AG10803 (cell line): ENCODE measurements around the gene KRABD2.
A peak's percentile ranks its signal among the peaks of the same experiment; 100 is the strongest.

Experiments used
- DNase-seq: peaks from one replicate; pipeline ENCODE4 v3.0.0; 2010; ENCODE audit warnings: low read depth
- H3K4me3 ChIP-seq: 2 replicates; pipeline ENCODE4 v1.5.1; 2011; ENCODE audit warnings: mild to moderate bottlenecking, low read length, control low read depth
- TF ChIP-seq, protein P1 (sequence below): conservative IDR thresholded peaks from 2 replicates; pipeline ENCODE4 v1.5.1; 2011; ENCODE audit warnings: mild to moderate bottlenecking, low read length, control low read depth, inconsistent platforms

Gene KRABD2

GRCh38 chr17:8369944-8370343 is 6.6 kb downstream of the KRABD2 start:
- H3K4me3 ChIP-seq, result no peak overlapping the region
- TF ChIP-seq, protein P1, sequence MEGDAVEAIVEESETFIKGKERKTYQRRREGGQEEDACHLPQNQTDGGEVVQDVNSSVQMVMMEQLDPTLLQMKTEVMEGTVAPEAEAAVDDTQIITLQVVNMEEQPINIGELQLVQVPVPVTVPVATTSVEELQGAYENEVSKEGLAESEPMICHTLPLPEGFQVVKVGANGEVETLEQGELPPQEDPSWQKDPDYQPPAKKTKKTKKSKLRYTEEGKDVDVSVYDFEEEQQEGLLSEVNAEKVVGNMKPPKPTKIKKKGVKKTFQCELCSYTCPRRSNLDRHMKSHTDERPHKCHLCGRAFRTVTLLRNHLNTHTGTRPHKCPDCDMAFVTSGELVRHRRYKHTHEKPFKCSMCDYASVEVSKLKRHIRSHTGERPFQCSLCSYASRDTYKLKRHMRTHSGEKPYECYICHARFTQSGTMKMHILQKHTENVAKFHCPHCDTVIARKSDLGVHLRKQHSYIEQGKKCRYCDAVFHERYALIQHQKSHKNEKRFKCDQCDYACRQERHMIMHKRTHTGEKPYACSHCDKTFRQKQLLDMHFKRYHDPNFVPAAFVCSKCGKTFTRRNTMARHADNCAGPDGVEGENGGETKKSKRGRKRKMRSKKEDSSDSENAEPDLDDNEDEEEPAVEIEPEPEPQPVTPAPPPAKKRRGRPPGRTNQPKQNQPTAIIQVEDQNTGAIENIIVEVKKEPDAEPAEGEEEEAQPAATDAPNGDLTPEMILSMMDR, result no peak
- no peak for DNase-seq

GRCh38 chr17:8368193-8368592 is 8.3 kb downstream of the KRABD2 start:
- TF ChIP-seq, protein P1, result no peak
- no peak overlapping the region for H3K4me3 ChIP-seq
- DNase-seq, result no peak

GRCh38 chr17:8366231-8366630 is 10.3 kb downstream of the KRABD2 start:
- TF ChIP-seq, protein P1, result no peak
- no peak overlapping the region for H3K4me3 ChIP-seq
- DNase-seq, result peak; percentile 78

- DNase-seq, result peak; percentile 31
- TF ChIP-seq, protein P1, result no peak
- no peak overlapping the region for H3K4me3 ChIP-seq
Observed at GRCh38 chr17:8365143-8365542, 11.4 kb downstream of the KRABD2 start.

- TF ChIP-seq, protein P1, result no peak
- H3K4me3 ChIP-seq, result no peak overlapping the region
- peak; percentile 56 for DNase-seq
Observed at GRCh38 chr17:8362651-8363332, 13.7 kb downstream of the KRABD2 start.

DNA sequence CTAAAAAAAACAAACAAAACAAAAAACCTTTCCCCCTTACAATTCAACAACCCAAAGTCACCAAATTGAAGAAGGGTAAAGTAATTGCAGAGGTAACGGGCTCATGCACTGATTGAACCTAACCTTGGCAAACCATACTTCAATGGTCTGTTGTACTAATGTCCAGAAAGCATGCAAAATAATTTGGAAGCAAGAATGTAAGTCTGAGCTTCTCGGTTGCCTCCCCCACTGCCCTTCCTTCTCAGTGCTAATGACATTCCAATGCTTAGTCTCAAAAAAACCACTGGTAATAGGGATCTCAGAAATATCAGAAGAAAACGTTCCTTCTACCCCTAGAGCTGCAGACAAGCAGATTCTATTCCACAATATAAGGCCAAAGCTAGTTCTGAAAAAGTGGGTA is 15.8 kb downstream of the KRABD2 start:
- H3K4me3 ChIP-seq, result no peak overlapping the region
- TF ChIP-seq, protein P1, result no peak
- no peak for DNase-seq

DNA sequence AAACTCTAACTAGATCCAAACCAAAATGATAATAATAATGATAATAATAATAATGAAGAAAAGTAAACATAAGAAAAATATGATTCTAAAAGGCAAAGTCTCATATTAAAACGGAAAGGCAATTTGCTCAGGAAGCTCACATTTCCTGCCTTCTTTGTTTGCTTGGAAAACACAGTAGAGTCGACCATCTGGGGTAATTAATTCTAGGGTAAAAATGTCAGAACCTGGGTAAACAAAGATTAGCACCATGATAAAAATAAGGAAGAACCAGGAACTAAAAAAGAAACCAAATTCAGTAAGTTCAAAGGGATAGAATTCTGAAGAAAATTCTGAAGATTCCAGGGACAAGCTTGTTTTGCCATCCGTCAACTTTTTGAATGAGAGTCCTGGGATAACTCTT is 16.2 kb downstream of the KRABD2 start:
- DNase-seq, result no peak
- no peak overlapping the region for H3K4me3 ChIP-seq
- TF ChIP-seq, protein P1, result no peak
